KOPT-K1 (cell line): ENCODE measurements around the gene DCAKD.
A peak's percentile ranks its signal among the peaks of the same experiment; 100 is the strongest.
"Not testable (repeated sequence)": the region's sequence is repeated elsewhere in the genome, so short reads cannot be mapped to it uniquely, and the experiment has no call there.

Experiments used
- H3K27ac ChIP-seq: fragments of 200-600 bp; sonication (generic); 2 replicates; pipeline ENCODE4 v1.5.1; 2016; ENCODE audit warnings: antibody characterized with exemption, mild to moderate bottlenecking, low read depth, low read length; ENCODE audit not compliant: poor library complexity, severe bottlenecking
- H3K36me3 ChIP-seq: fragments of 200-600 bp; sonication (generic); 2 replicates; pipeline ENCODE4 v1.5.1; 2017; ENCODE audit warnings: antibody characterized with exemption, mild to moderate bottlenecking, low read length, moderate library complexity; ENCODE audit not compliant: insufficient read depth
- H3K9me3 ChIP-seq: fragments of 200-600 bp; sonication (generic); 2 replicates; pipeline ENCODE4 v1.5.1; 2017; ENCODE audit warnings: antibody characterized with exemption, low read length, mild to moderate bottlenecking; ENCODE audit not compliant: insufficient read depth, poor library complexity, severe bottlenecking

Gene DCAKD

GRCh38 chr17:45086391-45086790 lies 35.0 kb upstream of the DCAKD start:
- no peaks in the 10 kb centered on the region for H3K9me3 ChIP-seq
- peaks cover 100% of the 10 kb centered on the region for H3K36me3 ChIP-seq
- H3K27ac ChIP-seq, result no peak overlapping the region

DNA sequence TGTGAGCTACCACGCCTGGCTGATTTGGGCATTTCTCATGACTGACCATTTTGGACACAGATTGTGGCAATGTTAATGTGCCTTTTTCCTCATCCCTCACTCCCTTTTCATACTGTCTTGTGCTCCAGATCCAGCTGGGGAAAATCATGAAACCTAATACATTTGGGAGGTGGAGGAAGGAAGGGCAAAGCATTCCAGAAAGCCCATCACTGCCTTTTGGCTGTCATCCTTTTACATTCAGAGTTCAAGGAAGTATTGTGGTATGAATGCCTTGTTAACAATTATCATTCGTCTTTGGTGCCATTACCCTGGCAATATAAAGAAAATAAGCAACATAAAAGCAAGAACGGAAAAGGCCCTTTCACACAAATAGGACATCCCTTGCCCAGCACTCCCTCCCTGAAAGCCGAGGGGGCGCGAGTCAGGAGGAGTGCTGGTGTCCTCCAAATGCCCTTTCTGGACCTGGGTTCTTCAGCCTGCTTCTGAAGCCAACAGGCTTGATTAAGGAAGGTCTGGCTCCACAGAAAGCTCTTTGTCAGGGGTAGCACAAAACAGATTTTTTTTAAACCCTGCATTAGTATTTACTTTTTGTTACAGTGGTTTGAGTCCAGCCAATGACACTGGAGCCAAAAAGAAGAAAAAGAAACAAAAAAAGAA lies 29.7 kb upstream of the DCAKD start:
- H3K36me3 ChIP-seq, result peaks cover 88% of the 10 kb centered on the region
- H3K9me3 ChIP-seq, result no peaks in the 10 kb centered on the region
- H3K27ac ChIP-seq, result no peak overlapping the region

DNA sequence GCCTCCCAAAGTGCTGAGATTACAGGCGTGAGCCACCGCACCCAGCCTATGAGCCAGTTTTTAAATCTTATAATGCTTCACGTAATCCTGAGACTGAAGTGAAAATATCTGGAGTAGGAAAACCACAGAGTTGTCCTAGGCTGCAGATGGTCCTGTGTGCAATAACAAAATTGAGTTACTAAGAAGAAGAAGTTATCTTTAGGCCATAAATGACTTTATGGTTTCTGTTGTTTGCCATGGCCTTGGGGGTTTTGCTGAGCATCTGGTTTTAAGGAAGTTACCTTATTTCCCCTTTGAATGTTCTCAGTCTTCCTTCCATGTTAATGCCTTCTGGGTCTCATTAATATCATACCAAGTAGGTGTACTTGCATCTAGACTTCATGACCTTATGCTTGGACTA lies 26.2 kb upstream of the DCAKD start:
- Histone ChIP-seq H3K9me3 (no peaks in the 10 kb centered on the region), H3K36me3 (peaks cover 85% of the 10 kb centered on the region), H3K27ac (no peak overlapping the region)

DNA sequence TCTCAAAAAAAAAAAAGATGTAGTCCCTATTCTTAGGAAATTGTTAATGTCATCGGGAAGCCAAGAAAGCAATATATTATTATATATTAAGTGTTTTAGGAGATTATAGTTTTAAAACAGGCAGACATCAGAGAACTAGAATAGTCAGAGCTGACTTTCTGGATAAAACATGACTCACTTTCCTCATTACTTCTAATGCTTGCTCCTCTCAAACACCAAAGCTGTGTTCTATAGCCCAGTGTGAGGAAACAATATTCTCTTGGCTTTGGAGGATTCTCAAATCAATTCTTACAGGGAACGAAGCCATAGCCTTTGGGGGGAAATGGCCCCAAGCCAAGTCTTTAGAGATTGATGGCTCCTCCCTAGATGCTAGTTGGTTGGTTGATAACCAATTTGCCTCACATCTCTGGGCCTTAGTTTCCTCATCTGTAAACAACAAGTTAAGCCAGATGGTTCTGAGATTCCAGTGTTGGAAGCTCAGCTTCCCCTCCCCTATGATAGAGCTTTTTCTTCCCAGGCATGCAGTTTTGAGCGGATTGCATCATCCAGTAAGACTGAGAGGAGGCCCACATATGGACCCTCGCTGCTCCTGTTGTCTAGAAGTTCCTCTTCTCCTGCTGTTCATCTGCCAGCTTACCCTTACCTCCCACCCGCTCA lies 22.1 kb upstream of the DCAKD start:
- Histone ChIP-seq H3K36me3 (peaks cover 88% of the 10 kb centered on the region), H3K27ac (no peak overlapping the region), H3K9me3 (no peaks in the 10 kb centered on the region)

DNA sequence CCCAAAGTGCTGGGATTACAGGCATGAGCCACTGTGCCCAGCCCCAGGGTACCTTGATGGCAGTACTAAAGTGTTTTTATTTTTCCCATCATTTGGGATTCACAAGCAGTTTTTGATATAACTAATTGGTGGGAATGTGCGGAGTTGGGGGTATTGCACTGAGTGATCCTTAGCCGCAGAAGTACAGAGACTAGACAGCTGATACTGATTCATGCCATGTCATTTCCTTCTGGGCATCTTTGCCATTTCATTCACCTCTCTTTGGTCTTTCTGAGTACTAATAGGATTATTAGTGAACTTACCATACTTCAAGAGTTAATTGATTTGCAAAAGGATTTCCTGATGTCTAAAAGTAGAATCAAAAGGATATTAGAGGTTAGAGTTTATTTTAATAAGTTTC lies 19.4 kb upstream of the DCAKD start:
- H3K36me3 ChIP-seq, result peaks cover 87% of the 10 kb centered on the region
- no peak overlapping the region for H3K27ac ChIP-seq

GRCh38 chr17:45070001-45070400 lies 18.6 kb upstream of the DCAKD start:
- no peak overlapping the region for H3K27ac ChIP-seq
- no peaks in the 10 kb centered on the region for H3K9me3 ChIP-seq
- H3K36me3 ChIP-seq, result peaks cover 82% of the 10 kb centered on the region

More for the DNA sequence above, 19.4 kb upstream of the DCAKD start:
- no peaks in the 10 kb centered on the region for H3K9me3 ChIP-seq

DNA sequence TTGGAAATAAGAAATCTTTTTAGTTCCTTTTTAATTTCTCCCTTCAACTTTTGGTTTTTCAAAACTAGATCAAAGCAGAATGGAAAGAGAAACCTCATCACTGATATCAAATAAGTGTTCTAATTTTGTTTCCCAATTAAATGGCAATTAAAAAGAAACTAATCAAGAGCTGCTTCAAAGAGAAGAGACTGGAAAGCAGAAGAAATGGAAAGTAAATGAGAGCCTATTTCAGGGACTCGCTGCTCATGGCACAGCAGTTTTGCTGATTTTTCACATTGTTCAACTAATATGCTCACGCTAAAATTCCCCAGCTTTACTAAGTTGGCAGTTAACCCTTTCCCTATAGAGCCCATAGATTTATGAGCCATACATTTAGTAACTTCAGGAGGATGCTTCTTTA lies 16.2 kb upstream of the DCAKD start:
- Histone ChIP-seq H3K27ac (no peak overlapping the region), H3K36me3 (peaks cover 58% of the 10 kb centered on the region), H3K9me3 (no peaks in the 10 kb centered on the region)

- no peak overlapping the region for H3K27ac ChIP-seq
- H3K9me3 ChIP-seq, result no peaks in the 10 kb centered on the region
- H3K36me3 ChIP-seq, result peaks cover 20% of the 10 kb centered on the region
These were observed 11.8 kb upstream of the DCAKD start for GRCh38 chr17:45063198-45063597.

GRCh38 chr17:45061606-45062205 lies 10.3 kb upstream of the DCAKD start:
- peak overlapping the region; percentile 94 for H3K27ac ChIP-seq
- H3K36me3 ChIP-seq, result peaks cover 5% of the 10 kb centered on the region; the same call in 1 of the 2 replicates
- no peaks in the 10 kb centered on the region for H3K9me3 ChIP-seq

DNA sequence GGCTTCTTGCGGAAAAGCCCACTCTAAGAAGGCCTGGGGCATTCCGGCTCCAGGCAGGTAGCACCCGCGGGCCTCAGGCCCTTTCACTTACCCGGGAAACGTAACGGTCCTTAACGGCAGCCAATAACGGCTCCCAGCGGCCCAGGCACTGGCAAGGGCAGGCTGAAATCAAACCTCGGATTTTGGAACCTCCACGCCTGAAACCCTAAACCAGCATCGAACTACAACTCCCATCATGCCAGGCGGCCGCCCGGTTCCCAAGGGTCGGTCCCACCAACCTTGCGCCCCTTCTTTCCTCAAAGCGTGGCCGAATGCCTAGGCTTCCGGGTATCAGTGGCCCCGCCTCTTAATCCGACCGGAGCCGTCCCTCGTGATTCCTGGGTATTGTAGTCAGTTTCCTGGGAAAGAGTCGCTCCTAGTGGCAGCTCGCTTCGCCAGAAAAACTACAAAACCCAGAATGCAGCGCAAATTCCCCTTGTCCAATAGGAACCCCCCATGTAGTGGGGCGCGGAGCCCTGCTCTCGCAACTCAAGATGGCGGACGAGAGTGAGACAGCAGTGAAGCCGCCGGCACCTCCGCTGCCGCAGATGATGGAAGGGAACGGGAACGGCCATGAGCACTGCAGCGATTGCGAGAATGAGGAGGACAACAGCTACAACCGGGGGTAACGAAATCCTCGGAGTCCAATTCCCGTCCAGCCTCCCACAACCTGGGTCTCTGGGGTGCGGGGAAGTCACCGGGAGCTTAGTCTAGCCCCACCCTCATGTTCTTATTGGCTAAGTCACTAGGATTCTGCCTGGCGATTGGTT lies 9.6 kb upstream of the DCAKD start, which contains the start of gene NMT1:
TSS of gene NMT1 (plus strand) at position 521 of the 809 bp plus-strand sequence. CDS start at position 534, 13 bp downstream.
- peaks cover under 1% of the 10 kb centered on the region; the same call in 1 of the 2 replicates for H3K36me3 ChIP-seq
- no peaks in the 10 kb centered on the region for H3K9me3 ChIP-seq
- H3K27ac ChIP-seq, result peak within 1 kb of the TSS; percentile 94

GRCh38 chr17:45060382-45060796 lies 9.0 kb upstream of the DCAKD start:
- Histone ChIP-seq H3K27ac (peak overlapping the region; percentile 94), H3K36me3 (peaks cover 4% of the 10 kb centered on the region; the same call in 1 of the 2 replicates), H3K9me3 (no peaks in the 10 kb centered on the region)

DNA sequence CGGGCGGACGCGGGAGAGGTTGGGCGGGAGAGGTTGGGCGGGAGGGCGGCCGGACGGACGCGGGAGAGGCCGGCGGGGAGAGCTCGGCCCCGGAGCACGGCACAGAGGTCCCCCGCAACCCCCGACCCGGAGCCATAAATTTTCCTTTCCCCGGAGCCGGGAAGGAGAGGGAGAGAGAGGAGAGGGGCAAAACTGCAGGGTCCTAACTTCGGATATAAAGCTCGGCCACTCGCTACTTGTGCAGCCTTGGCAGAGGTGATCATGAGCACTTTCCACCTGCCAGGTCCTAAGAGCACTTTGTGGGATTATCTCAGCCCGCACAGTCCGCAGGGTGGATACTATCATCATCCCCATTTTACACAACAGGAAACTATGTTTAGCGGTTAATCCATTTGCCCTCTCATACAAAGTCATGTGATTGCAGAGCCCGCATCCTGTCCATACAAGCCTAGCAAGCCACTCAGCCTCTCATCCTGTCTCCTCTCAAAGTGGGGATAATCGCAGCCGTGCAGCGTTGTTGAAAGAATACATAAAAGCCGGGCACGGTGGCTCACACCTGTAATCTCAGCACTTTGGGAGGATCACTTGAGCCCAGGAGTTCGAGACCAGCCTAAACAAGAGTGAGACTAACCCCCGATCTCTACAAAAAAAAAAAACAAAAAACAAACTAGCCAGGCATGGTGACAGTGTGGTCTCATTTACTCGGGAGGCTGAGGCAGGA lies 780 bp upstream of the DCAKD start:
- Histone ChIP-seq H3K9me3 (no peaks in the 10 kb centered on the region), H3K36me3 (peaks cover 13% of the 10 kb centered on the region), H3K27ac (peak overlapping the region; percentile 60)

DNA sequence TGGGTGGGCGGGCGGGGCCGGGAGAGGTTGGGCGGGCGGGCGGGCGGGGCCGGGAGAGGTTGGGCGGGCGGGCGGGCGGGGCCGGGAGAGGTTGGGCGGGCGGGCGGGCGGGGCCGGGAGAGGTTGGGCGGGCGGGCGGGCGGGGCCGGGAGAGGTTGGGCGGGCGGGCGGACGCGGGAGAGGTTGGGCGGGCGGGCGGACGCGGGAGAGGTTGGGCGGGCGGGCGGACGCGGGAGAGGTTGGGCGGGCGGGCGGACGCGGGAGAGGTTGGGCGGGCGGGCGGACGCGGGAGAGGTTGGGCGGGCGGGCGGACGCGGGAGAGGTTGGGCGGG lies 254 bp upstream of the DCAKD start:
- H3K27ac ChIP-seq, H3K9me3 ChIP-seq: not testable (repeated sequence)
- peaks cover 13% of the 10 kb centered on the region for H3K36me3 ChIP-seq

DNA sequence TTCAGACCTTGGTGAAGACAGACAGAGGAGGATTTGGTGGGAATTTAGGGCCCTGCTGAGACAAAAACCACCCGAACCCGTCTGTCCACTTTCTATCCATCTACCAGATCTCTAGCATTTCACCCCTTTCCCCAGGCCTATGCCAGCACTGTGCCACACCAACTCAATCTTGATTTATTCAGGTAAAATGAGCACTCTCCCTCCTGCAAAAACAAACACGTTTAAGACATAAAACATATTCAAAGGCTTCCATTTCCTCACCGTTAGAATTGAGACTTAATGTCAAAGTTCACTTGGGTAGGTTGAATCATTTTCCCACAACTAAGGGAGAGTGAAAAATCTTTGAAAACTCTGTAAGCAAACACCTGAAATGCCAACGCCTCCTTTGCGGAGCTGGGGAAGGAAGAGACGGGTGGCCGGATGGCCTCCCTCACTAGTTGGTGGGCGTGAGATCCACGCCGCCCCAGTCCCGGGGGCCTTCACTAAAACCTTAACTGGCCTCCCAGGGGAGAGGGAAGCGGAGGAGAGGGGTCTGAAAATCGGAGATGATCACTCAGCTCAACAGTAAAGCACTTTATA lies 862 bp downstream of the DCAKD start:
- Histone ChIP-seq H3K9me3 (no peaks in the 10 kb centered on the region), H3K36me3 (peaks cover 14% of the 10 kb centered on the region), H3K27ac (peak overlapping the region; percentile 95)
